Measurements from ENCODE around the gene RAPGEF4. TPM values are rescaled to one million over a fixed set of nuclear protein-coding genes. Genes with fewer than 3 reads are reported as not detected.

Gene RAPGEF4
- total RNA-seq, 1 experiment from 2014 or later, result 0.62 TPM

- intact Hi-C loops (cut with micrococcal nuclease; ENCODE audit: unreplicated experiment), result no loop called here
- in situ Hi-C loops (cut with HindIII; ENCODE audit: low pct_unique_long_range_greater_than_20kb, low sequenced_read_pairs), result no loop called here
- no TSS peak for BruUV-seq (replicated peaks)
- Histone ChIP-seq H3K4me1 (ENCODE audit: control insufficient read depth, insufficient read depth, low read length) (no peaks in the 10 kb centered on the region), H3K4me3 (ENCODE audit: low read depth in 2 of 2, low read length in 2 of 2) (no peak overlapping the region), H3K36me3 (ENCODE audit: control insufficient read depth, insufficient read depth, low read length) (no peaks in the 10 kb centered on the region), H3K27ac (ENCODE audit: low read length) (no peak overlapping the region), H3K9me3 (ENCODE audit: control insufficient read depth, insufficient read depth, low read depth, low read length) (peaks cover 8% of the 10 kb centered on the region; the same call in 1 of the 2 replicates), H3K27me3 (ENCODE audit: control insufficient read depth, insufficient read depth, low read length) (no peaks in the 10 kb centered on the region)
- ChIA-PET CTCF (no interaction called here), POLR2A (interaction anchor here (0.6 kb wide), 2 partner anchors 66 to 85 kb away, joined by 3 to 6 read pairs; no protein-coding TSS in a partner anchor)
- DNase-seq (ENCODE audit: low read depth, low spot score) (no peak), ATAC-seq (no peak)
- TF ChIP-seq SIN3A (IDR thresholded peaks at IDR 0.05; ENCODE audit: borderline replicate concordance, insufficient read depth, low read depth, low read length), result no peak
- no peak for TF ChIP-seq TCF7L2 (IDR thresholded peaks at IDR 0.05; ENCODE audit: low read depth, low read length)
- TF ChIP-seq POLR2AphosphoS5 (IDR thresholded peaks at IDR 0.05; ENCODE audit: low read depth, low read length), result no peak
- no peak for TF ChIP-seq REST (IDR thresholded peaks at IDR 0.05; ENCODE audit: insufficient read depth in 1 of 2, low read depth in 2 of 2, low read length in 1 of 2)
- TF ChIP-seq, protein P1, sequence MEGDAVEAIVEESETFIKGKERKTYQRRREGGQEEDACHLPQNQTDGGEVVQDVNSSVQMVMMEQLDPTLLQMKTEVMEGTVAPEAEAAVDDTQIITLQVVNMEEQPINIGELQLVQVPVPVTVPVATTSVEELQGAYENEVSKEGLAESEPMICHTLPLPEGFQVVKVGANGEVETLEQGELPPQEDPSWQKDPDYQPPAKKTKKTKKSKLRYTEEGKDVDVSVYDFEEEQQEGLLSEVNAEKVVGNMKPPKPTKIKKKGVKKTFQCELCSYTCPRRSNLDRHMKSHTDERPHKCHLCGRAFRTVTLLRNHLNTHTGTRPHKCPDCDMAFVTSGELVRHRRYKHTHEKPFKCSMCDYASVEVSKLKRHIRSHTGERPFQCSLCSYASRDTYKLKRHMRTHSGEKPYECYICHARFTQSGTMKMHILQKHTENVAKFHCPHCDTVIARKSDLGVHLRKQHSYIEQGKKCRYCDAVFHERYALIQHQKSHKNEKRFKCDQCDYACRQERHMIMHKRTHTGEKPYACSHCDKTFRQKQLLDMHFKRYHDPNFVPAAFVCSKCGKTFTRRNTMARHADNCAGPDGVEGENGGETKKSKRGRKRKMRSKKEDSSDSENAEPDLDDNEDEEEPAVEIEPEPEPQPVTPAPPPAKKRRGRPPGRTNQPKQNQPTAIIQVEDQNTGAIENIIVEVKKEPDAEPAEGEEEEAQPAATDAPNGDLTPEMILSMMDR (IDR thresholded peaks at IDR 0.05), result peak; percentile 8; the same call in 1 of the 2 replicates
These were observed 202.5 kb downstream of the RAPGEF4 start for GRCh38 chr2:172937884-172938712.

DNA sequence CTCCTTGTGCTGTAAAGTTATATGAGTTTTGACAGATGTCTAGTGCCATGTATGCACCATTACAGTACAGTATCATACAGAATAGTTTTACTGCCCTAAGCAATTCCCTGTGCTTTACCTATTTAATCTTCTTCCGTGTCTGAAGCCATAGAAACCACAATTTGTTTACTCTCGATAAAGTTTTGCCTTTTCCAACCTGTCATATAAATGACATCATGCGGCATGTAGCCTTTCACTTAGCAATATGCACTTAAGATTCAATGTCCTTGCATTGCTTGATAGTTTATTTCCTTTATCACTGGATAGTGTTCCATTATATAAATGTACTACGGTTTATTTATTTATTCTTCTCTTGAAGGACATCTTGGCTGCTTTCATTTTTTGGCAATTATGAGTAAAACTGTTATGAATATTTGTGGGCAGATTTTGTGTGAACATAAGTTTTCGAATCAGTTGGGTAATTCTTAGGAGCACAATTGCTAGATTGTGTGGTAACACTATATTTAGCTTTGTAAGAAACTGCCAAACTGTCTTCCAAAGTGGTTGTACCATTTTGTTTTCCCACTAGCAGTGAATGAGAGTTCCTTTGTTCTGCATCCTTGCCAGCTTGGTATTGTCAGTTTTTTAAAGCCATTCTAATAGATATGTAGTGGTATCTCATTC is 203.2 kb downstream of the RAPGEF4 start:
- ChIA-PET CTCF (no interaction called here), POLR2A (no interaction called here)
- no peak overlapping the region for H3K4me3 ChIP-seq (ENCODE audit: low read depth in 2 of 2, low read length in 2 of 2)
- H3K27me3 ChIP-seq (ENCODE audit: control insufficient read depth, insufficient read depth, low read length), result no peaks in the 10 kb centered on the region
- BruUV-seq (replicated peaks), result no TSS peak
- in situ Hi-C loops (cut with HindIII; ENCODE audit: low pct_unique_long_range_greater_than_20kb, low sequenced_read_pairs), result no loop called here
- no peak overlapping the region for H3K27ac ChIP-seq (ENCODE audit: low read length)
- no peak for TF ChIP-seq POLR2AphosphoS5 (IDR thresholded peaks at IDR 0.05; ENCODE audit: low read depth, low read length)
- TF ChIP-seq, protein P1 (IDR thresholded peaks at IDR 0.05), result no peak
- no peak for TF ChIP-seq SIN3A (IDR thresholded peaks at IDR 0.05; ENCODE audit: borderline replicate concordance, insufficient read depth, low read depth, low read length)
- no peak for TF ChIP-seq REST (IDR thresholded peaks at IDR 0.05; ENCODE audit: insufficient read depth in 1 of 2, low read depth in 2 of 2, low read length in 1 of 2)
- TF ChIP-seq TCF7L2 (IDR thresholded peaks at IDR 0.05; ENCODE audit: low read depth, low read length), result no peak
- ATAC-seq, result no peak
- H3K4me1 ChIP-seq (ENCODE audit: control insufficient read depth, insufficient read depth, low read length), result no peaks in the 10 kb centered on the region
- intact Hi-C loops (cut with micrococcal nuclease; ENCODE audit: unreplicated experiment), result no loop called here
- peaks cover 8% of the 10 kb centered on the region; the same call in 1 of the 2 replicates for H3K9me3 ChIP-seq (ENCODE audit: control insufficient read depth, insufficient read depth, low read depth, low read length)
- DNase-seq (ENCODE audit: low read depth, low spot score), result no peak
- H3K36me3 ChIP-seq (ENCODE audit: control insufficient read depth, insufficient read depth, low read length), result no peaks in the 10 kb centered on the region

Measured in Panc1 (cell line).